K562 (cell line): ENCODE results near the gene CHURC1. TPM values are rescaled to one million over a fixed set of nuclear protein-coding genes. Genes with fewer than 3 reads are reported as not detected.

Experiments
- BHLHE40 ChIP-seq: IDR thresholded peaks from 2 replicates; pipeline ENCODE4 v1.6.1; 2011; ENCODE audit warnings: low read length, improper control_type of control experiment
- BRD4 ChIP-seq: fragments of 200-600 bp; sonication (generic); IDR thresholded peaks from 2 replicates; pipeline ENCODE4 v1.6.1; 2017; ENCODE audit warnings: inconsistent platforms
- CBX5 ChIP-seq: IDR thresholded peaks from 2 replicates; pipeline ENCODE4 v1.6.1; 2014; ENCODE audit warnings: low read depth, borderline replicate concordance
- CTBP1 ChIP-seq: fragments of 450-650 bp; IDR thresholded peaks from 2 replicates; pipeline ENCODE4 v1.6.1; 2016; ENCODE audit warnings: borderline replicate concordance
- ESRRB ChIP-seq: fragments of 250-450 bp; sonication (Bioruptor Pico); IDR thresholded peaks from 2 replicates; pipeline ENCODE4 v1.5.0; 2020; ENCODE audit warnings: mild to moderate bottlenecking, moderate library complexity, borderline replicate concordance
- NEUROD1 ChIP-seq: fragments of 150-350 bp; IDR thresholded peaks from 2 replicates; pipeline ENCODE4 v1.6.1; 2014; ENCODE audit warnings: borderline replicate concordance, low read length, low read depth; ENCODE audit not compliant: partially characterized antibody
- NONO ChIP-seq, 2 experiments: fragments of 200-400 bp in 1 of 2; fragments of 450-650 bp in 1 of 2; formaldehyde crosslinking in 1 of 2; IDR thresholded peaks; 2 replicates each; pipeline ENCODE4 v1.6.1; 2017; ENCODE audit warnings: low read depth in 2 of 2, mild to moderate bottlenecking in 2 of 2, moderate library complexity in 2 of 2, low read length in 1 of 2
- POLR2G ChIP-seq: fragments of 200-400 bp; formaldehyde crosslinking; IDR thresholded peaks from 2 replicates; pipeline ENCODE4 v1.6.1; 2017; ENCODE audit warnings: low read depth, mild to moderate bottlenecking, antibody characterized with exemption, low read length, moderate library complexity
- RBFOX2 ChIP-seq: fragments of 200-400 bp; formaldehyde crosslinking; IDR thresholded peaks from 2 replicates; pipeline ENCODE4 v1.6.1; 2017; ENCODE audit warnings: low read depth, mild to moderate bottlenecking, low read length, moderate library complexity
- RFX1 ChIP-seq: fragments of 450-650 bp; IDR thresholded peaks from 2 replicates; pipeline ENCODE4 v1.6.1; 2016; ENCODE audit warnings: mild to moderate bottlenecking, moderate library complexity
- ZNF830 ChIP-seq: fragments of 250-450 bp; sonication (Bioruptor Pico); IDR thresholded peaks from 2 replicates; pipeline ENCODE4 v1.5.0; 2021; ENCODE audit warnings: mild to moderate bottlenecking
- polyA plus RNA-seq, 8 experiments: library from polyadenylated mRNA; depleted of rRNA in 4 of 8; stranded (reverse) in 5 of 8; unstranded in 3 of 8; fragments of >200 nt; fragmentation: Nextera tagmentation in 2 of 8; fragmentation: Illumina TruSeq in 1 of 8; extraction: Ambion mirVana in 2 of 8; extraction: Trizol in 1 of 8; gene quantifications; 2 replicates each; pipeline versions ENCODE4 v1.2.1 to v1.2.3, GENCODE V29; 2011 to 2014; ENCODE audit warnings: inconsistent platforms in 1 of 8, missing spikeins in 1 of 8
- total RNA-seq, 7 experiments: library from RNA; depleted of rRNA in 6 of 7; stranded (reverse); fragments of >200 nt in 6 of 7; fragmentation: Illumina TruSeq in 2 of 7; extraction: Trizol in 2 of 7; gene quantifications; 2 replicates each; pipeline versions ENCODE4 v1.2.1 to v1.2.3, GENCODE V29; 2011 to 2021; ENCODE audit warnings: low replicate concordance in 1 of 7
- TF ChIP-seq, protein P1 (sequence below): fragments of 450-650 bp; IDR thresholded peaks from 2 replicates; pipeline ENCODE4 v1.6.1; 2014; ENCODE audit warnings: low read depth, mild to moderate bottlenecking, moderate library complexity, borderline replicate concordance
- TF ChIP-seq, protein P2 (sequence below): IDR thresholded peaks from 3 replicates; pipeline ENCODE4 v1.6.1; 2011; ENCODE audit warnings: borderline replicate concordance, mild to moderate bottlenecking; ENCODE audit not compliant: insufficient read length, insufficient read depth
- TF ChIP-seq, protein P3 (sequence below): fragments of 250-450 bp; sonication (Bioruptor Pico); IDR thresholded peaks from 2 replicates; pipeline ENCODE4 v1.4.0; 2020; ENCODE audit warnings: mild to moderate bottlenecking, moderate library complexity
- TF ChIP-seq, protein P4 (sequence below): fragments of 250-450 bp; sonication (Bioruptor Pico); IDR thresholded peaks from 2 replicates; pipeline ENCODE4 v1.4.0; 2020; ENCODE audit warnings: mild to moderate bottlenecking
- TF ChIP-seq, protein P5 (sequence below), 2 experiments: IDR thresholded peaks in 1 of 2; conservative IDR thresholded peaks in 1 of 2; 2 replicates each; pipeline ENCODE4 v1.6.1; 2016; ENCODE audit warnings: low read depth in 2 of 2, mild to moderate bottlenecking in 1 of 2, missing compliant biosample characterization in 1 of 2, missing genetic modification characterization in 1 of 2, moderate library complexity in 1 of 2

The CHURC1 gene
- total and polyA plus RNA-seq, 9 of the 15 experiments (the other 6 are each of a cell fraction or from before 2014, with no cell fraction given): 27.3 to 239 (median 45.6) TPM

DNA sequence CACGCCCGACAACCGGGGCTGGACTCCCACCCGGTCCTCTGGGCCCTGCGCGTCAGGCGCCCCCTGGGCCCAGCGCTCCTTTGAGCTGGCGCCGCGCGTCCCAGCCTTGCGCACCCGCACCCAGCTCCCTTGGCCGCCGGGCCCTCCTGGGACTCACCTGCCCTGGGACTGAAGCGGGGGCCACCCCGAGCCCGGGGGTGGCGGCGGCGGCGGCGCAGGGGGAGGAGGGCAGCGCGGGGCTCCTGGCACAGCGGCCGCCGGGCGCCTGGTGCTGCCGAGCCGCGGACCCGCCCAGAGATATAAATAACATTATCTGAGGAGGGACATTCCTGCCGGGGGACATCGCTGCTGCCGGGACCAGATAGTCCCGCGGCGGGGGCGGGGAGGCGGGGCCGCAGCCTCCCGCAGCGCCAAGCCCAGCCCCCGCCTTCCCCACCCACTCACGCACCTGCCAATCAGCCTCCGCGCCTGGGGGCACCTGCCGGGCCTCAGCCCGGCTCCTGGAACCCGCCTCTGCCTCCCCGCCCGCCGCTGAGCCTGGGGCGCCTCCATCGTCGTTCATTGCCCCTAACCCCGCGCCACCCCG lies 34.5 kb upstream of the CHURC1 start, which contains the start of gene SPTB (continued):
- TF ChIP-seq, protein P1, sequence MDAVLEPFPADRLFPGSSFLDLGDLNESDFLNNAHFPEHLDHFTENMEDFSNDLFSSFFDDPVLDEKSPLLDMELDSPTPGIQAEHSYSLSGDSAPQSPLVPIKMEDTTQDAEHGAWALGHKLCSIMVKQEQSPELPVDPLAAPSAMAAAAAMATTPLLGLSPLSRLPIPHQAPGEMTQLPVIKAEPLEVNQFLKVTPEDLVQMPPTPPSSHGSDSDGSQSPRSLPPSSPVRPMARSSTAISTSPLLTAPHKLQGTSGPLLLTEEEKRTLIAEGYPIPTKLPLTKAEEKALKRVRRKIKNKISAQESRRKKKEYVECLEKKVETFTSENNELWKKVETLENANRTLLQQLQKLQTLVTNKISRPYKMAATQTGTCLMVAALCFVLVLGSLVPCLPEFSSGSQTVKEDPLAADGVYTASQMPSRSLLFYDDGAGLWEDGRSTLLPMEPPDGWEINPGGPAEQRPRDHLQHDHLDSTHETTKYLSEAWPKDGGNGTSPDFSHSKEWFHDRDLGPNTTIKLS: no peak
- no peak for TF ChIP-seq RFX1
- TF ChIP-seq, protein P2, sequence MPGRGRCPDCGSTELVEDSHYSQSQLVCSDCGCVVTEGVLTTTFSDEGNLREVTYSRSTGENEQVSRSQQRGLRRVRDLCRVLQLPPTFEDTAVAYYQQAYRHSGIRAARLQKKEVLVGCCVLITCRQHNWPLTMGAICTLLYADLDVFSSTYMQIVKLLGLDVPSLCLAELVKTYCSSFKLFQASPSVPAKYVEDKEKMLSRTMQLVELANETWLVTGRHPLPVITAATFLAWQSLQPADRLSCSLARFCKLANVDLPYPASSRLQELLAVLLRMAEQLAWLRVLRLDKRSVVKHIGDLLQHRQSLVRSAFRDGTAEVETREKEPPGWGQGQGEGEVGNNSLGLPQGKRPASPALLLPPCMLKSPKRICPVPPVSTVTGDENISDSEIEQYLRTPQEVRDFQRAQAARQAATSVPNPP: no peak
- no peak for TF ChIP-seq ZNF830
- TF ChIP-seq POLR2G: peak; percentile 73
- TF ChIP-seq BRD4: no peak
- no peak for TF ChIP-seq CBX5
- TF ChIP-seq NEUROD1: peak; percentile 18
- TF ChIP-seq ESRRB (CRISPR knock-in tag): no peak
- TF ChIP-seq, protein P3, sequence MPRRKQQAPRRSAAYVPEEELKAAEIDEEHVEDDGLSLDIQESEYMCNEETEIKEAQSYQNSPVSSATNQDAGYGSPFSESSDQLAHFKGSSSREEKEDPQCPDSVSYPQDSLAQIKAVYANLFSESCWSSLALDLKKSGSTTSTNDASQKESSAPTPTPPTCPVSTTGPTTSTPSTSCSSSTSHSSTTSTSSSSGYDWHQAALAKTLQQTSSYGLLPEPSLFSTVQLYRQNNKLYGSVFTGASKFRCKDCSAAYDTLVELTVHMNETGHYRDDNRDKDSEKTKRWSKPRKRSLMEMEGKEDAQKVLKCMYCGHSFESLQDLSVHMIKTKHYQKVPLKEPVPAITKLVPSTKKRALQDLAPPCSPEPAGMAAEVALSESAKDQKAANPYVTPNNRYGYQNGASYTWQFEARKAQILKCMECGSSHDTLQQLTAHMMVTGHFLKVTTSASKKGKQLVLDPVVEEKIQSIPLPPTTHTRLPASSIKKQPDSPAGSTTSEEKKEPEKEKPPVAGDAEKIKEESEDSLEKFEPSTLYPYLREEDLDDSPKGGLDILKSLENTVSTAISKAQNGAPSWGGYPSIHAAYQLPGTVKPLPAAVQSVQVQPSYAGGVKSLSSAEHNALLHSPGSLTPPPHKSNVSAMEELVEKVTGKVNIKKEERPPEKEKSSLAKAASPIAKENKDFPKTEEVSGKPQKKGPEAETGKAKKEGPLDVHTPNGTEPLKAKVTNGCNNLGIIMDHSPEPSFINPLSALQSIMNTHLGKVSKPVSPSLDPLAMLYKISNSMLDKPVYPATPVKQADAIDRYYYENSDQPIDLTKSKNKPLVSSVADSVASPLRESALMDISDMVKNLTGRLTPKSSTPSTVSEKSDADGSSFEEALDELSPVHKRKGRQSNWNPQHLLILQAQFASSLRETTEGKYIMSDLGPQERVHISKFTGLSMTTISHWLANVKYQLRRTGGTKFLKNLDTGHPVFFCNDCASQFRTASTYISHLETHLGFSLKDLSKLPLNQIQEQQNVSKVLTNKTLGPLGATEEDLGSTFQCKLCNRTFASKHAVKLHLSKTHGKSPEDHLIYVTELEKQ (CRISPR knock-in tag): no peak
- TF ChIP-seq RBFOX2: peak; percentile 57
- TF ChIP-seq, protein P4, sequence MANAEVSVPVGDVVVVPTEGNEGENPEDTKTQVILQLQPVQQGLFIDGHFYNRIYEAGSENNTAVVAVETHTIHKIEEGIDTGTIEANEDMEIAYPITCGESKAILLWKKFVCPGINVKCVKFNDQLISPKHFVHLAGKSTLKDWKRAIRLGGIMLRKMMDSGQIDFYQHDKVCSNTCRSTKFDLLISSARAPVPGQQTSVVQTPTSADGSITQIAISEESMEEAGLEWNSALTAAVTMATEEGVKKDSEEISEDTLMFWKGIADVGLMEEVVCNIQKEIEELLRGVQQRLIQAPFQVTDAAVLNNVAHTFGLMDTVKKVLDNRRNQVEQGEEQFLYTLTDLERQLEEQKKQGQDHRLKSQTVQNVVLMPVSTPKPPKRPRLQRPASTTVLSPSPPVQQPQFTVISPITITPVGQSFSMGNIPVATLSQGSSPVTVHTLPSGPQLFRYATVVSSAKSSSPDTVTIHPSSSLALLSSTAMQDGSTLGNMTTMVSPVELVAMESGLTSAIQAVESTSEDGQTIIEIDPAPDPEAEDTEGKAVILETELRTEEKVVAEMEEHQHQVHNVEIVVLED (CRISPR knock-in tag): no peak
- TF ChIP-seq NONO (IDR thresholded peaks at IDR 0.05; ENCODE audit: low read depth in 2 of 2, low read length in 1 of 2): 0 out of 4 replicates have a peak, but pooled peaks of 1 of the 2 experiments have one; percentile 11
- TF ChIP-seq, protein P5, sequence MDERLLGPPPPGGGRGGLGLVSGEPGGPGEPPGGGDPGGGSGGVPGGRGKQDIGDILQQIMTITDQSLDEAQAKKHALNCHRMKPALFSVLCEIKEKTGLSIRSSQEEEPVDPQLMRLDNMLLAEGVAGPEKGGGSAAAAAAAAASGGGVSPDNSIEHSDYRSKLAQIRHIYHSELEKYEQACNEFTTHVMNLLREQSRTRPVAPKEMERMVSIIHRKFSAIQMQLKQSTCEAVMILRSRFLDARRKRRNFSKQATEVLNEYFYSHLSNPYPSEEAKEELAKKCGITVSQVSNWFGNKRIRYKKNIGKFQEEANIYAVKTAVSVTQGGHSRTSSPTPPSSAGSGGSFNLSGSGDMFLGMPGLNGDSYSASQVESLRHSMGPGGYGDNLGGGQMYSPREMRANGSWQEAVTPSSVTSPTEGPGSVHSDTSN (CRISPR knock-in tag; IDR thresholded peaks at IDR 0.05; ENCODE audit: low read depth): peak; percentile 12; the same call in 1 of the 2 replicates
- TF ChIP-seq, protein P5 (tag; conservative IDR thresholded peaks at IDR 0.05; ENCODE audit: low read depth): no peak
- peak; percentile 32; the same call in 1 of the 2 replicates for TF ChIP-seq CTBP1
- TF ChIP-seq BHLHE40: peak; percentile 21; the same call in 1 of the 2 replicates
